K562 (cell line): ENCODE measurements around the gene LZTR1. TPM values are rescaled to one million over a fixed set of nuclear protein-coding genes. Genes with fewer than 3 reads are reported as not detected.

ENCODE experiments used
- ATF2 ChIP-seq: sonication (generic); formaldehyde crosslinking; IDR thresholded peaks from 2 replicates; pipeline ENCODE4 v1.8.1; 2022; ENCODE audit warnings: missing genetic modification reagents
- CREB5 ChIP-seq: fragments of 250-450 bp; sonication (Bioruptor Pico); IDR thresholded peaks from 2 replicates; pipeline ENCODE4 v1.5.0; 2020; ENCODE audit warnings: mild to moderate bottlenecking
- GATAD2B ChIP-seq: fragments of 450-650 bp; IDR thresholded peaks from 2 replicates; pipeline ENCODE4 v1.6.1; 2017; ENCODE audit warnings: mild to moderate bottlenecking, borderline replicate concordance
- GMEB1 ChIP-seq: fragments of 250-450 bp; sonication (Bioruptor Pico); IDR thresholded peaks from 2 replicates; pipeline ENCODE4 v1.4.0; 2020; ENCODE audit warnings: mild to moderate bottlenecking
- HOXB6 ChIP-seq: fragments of 250-450 bp; sonication (Bioruptor Pico); IDR thresholded peaks from 2 replicates; pipeline ENCODE4 v1.5.1; 2022; ENCODE audit warnings: mild to moderate bottlenecking, borderline replicate concordance
- THAP12 ChIP-seq: fragments of 250-450 bp; sonication (Bioruptor Pico); IDR thresholded peaks from 2 replicates; pipeline ENCODE4 v1.9.0; 2021; ENCODE audit warnings: mild to moderate bottlenecking, inconsistent platforms
- ZBTB26 ChIP-seq: fragments of 450-650 bp; formaldehyde crosslinking; IDR thresholded peaks from 2 replicates; pipeline ENCODE4 v1.4.0; 2022; ENCODE audit warnings: missing genetic modification characterization
- ZFPM2 ChIP-seq: fragments of 250-450 bp; sonication (Bioruptor Pico); IDR thresholded peaks from 2 replicates; pipeline ENCODE4 v1.5.1; 2022; ENCODE audit warnings: mild to moderate bottlenecking
- ZMIZ1 ChIP-seq, 2 experiments: fragments of 150-350 bp in 1 of 2; IDR thresholded peaks; 2 replicates each; pipeline ENCODE4 v1.6.1; 2012 to 2016; ENCODE audit warnings: low read depth in 2 of 2, low read length in 2 of 2, mild to moderate bottlenecking in 1 of 2, moderate library complexity in 1 of 2
- ZNF165 ChIP-seq: fragments of 250-450 bp; sonication (Bioruptor Pico); IDR thresholded peaks from 2 replicates; pipeline ENCODE4 v1.4.0; 2020; ENCODE audit warnings: borderline replicate concordance
- ZNF239 ChIP-seq: fragments of 250-450 bp; sonication (Bioruptor Pico); IDR thresholded peaks from 2 replicates; pipeline ENCODE4 v1.4.0; 2020; ENCODE audit warnings: mild to moderate bottlenecking
- ZNF274 ChIP-seq: IDR thresholded peaks from 2 replicates; pipeline ENCODE4 v1.6.1; 2011; ENCODE audit warnings: low read depth, mild to moderate bottlenecking, low read length, moderate library complexity, borderline replicate concordance
- polyA plus RNA-seq, 8 experiments: library from polyadenylated mRNA; depleted of rRNA in 4 of 8; stranded (reverse) in 5 of 8; unstranded in 3 of 8; fragments of >200 nt; fragmentation: Nextera tagmentation in 2 of 8; fragmentation: Illumina TruSeq in 1 of 8; extraction: Ambion mirVana in 2 of 8; extraction: Trizol in 1 of 8; gene quantifications; 2 replicates each; pipeline versions ENCODE4 v1.2.1 to v1.2.3, GENCODE V29; 2011 to 2014; ENCODE audit warnings: inconsistent platforms in 1 of 8, missing spikeins in 1 of 8
- total RNA-seq, 7 experiments: library from RNA; depleted of rRNA in 6 of 7; stranded (reverse); fragments of >200 nt in 6 of 7; fragmentation: Illumina TruSeq in 2 of 7; extraction: Trizol in 2 of 7; gene quantifications; 2 replicates each; pipeline versions ENCODE4 v1.2.1 to v1.2.3, GENCODE V29; 2011 to 2021; ENCODE audit warnings: low replicate concordance in 1 of 7

The LZTR1 gene
- total and polyA plus RNA-seq, 9 of the 15 experiments (the other 6 are each of a cell fraction or from before 2014, with no cell fraction given) = 2.2 to 135 (median 63.0) TPM

GRCh38 chr22:21000987-21001600 is 19.0 kb downstream of the LZTR1 start (continued):
- TF ChIP-seq ZMIZ1 (IDR thresholded peaks at IDR 0.05; ENCODE audit: low read depth in 2 of 2, low read length in 2 of 2) (no peak), GATAD2B (no peak), HOXB6 (0 out of 2 replicates have a peak, but pooled peaks have one; percentile 33), CREB5 (CRISPR knock-in tag) (no peak), ZNF165 (peak; percentile 5; the same call in 1 of the 2 replicates), THAP12 (CRISPR knock-in tag) (peak; percentile 61; the same call in 1 of the 2 replicates), GMEB1 (0 out of 2 replicates have a peak, but pooled peaks have one; percentile 28), ZBTB26 (CRISPR knock-in tag) (peak; percentile 3; the same call in 1 of the 2 replicates), ATF2 (no peak), ZNF239 (CRISPR knock-in tag) (peak; percentile 24; the same call in 1 of the 2 replicates), ZFPM2 (CRISPR knock-in tag) (0 out of 2 replicates have a peak, but pooled peaks have one; percentile 7), ZNF274 (0 out of 2 replicates have a peak, but pooled peaks have one; percentile 16)
